Measurements from ENCODE around the gene CRNKL1.

Gene CRNKL1

GRCh38 chr20:20027284-20027683, 25.0 kb downstream of the CRNKL1 start:
- no peak for ATAC-seq
- H3K27ac Mint-ChIP-seq: no peak overlapping the region
- H3K4me1 Mint-ChIP-seq: peaks cover 8% of the 10 kb centered on the region
- H3K36me3 Mint-ChIP-seq: peaks cover 91% of the 10 kb centered on the region
- no peak overlapping the region for H3K4me3 Mint-ChIP-seq
- DNase-seq (ENCODE audit: low spot score in 2 of 2): no peak
- no peaks in the 10 kb centered on the region for H3K9me3 Mint-ChIP-seq

GRCh38 chr20:20024942-20025341, 27.3 kb downstream of the CRNKL1 start:
- ATAC-seq (no peak), DNase-seq (ENCODE audit: low spot score in 2 of 2) (no peak)
- no peak overlapping the region for H3K4me3 Mint-ChIP-seq
- peaks cover 73% of the 10 kb centered on the region for H3K36me3 Mint-ChIP-seq
- peaks cover 30% of the 10 kb centered on the region for H3K4me1 Mint-ChIP-seq
- no peaks in the 10 kb centered on the region for H3K9me3 Mint-ChIP-seq
- peak overlapping the region; percentile 81 for H3K27ac Mint-ChIP-seq

GRCh38 chr20:20023395-20023794, 28.9 kb downstream of the CRNKL1 start:
- no peaks in the 10 kb centered on the region for H3K9me3 Mint-ChIP-seq
- H3K4me1 Mint-ChIP-seq: peaks cover 45% of the 10 kb centered on the region
- peak overlapping the region; percentile 81 for H3K27ac Mint-ChIP-seq
- no peak overlapping the region for H3K4me3 Mint-ChIP-seq
- ATAC-seq: no peak
- peaks cover 70% of the 10 kb centered on the region for H3K36me3 Mint-ChIP-seq
- no peak for DNase-seq (ENCODE audit: low spot score in 2 of 2)

GRCh38 chr20:20022498-20022897, 29.8 kb downstream of the CRNKL1 start:
- ATAC-seq (peak; percentile 75), DNase-seq (ENCODE audit: low spot score in 2 of 2) (no peak)
- Mint-ChIP-seq H3K9me3 (no peaks in the 10 kb centered on the region), H3K4me3 (no peak overlapping the region), H3K4me1 (peaks cover 53% of the 10 kb centered on the region), H3K36me3 (peaks cover 69% of the 10 kb centered on the region), H3K27ac (no peak overlapping the region)

GRCh38 chr20:20021835-20022234, 30.4 kb downstream of the CRNKL1 start:
- no peak overlapping the region for H3K4me3 Mint-ChIP-seq
- no peaks in the 10 kb centered on the region for H3K9me3 Mint-ChIP-seq
- H3K36me3 Mint-ChIP-seq: peaks cover 66% of the 10 kb centered on the region
- DNase-seq (ENCODE audit: low spot score in 2 of 2): no peak
- H3K4me1 Mint-ChIP-seq: peaks cover 57% of the 10 kb centered on the region
- peak overlapping the region; percentile 81 for H3K27ac Mint-ChIP-seq
- no peak for ATAC-seq

- H3K27ac Mint-ChIP-seq: peak overlapping the region; percentile 85
- H3K4me3 Mint-ChIP-seq: peak overlapping the region; percentile 30
- peaks cover 60% of the 10 kb centered on the region for H3K4me1 Mint-ChIP-seq
- ATAC-seq (no peak), DNase-seq (ENCODE audit: low spot score in 2 of 2) (no peak)
- H3K9me3 Mint-ChIP-seq: no peaks in the 10 kb centered on the region
- peaks cover 59% of the 10 kb centered on the region for H3K36me3 Mint-ChIP-seq
These were observed 31.4 kb downstream of the CRNKL1 start for GRCh38 chr20:20020908-20021307.

- peak overlapping the region; percentile 95 for H3K27ac Mint-ChIP-seq
These were observed 33.1 kb downstream of the CRNKL1 start for GRCh38 chr20:20019123-20019522.

GRCh38 chr20:20018366-20018765, 33.9 kb downstream of the CRNKL1 start:
- DNase-seq (ENCODE audit: low spot score in 2 of 2): no peak
- H3K4me1 Mint-ChIP-seq: peaks cover 52% of the 10 kb centered on the region
- no peaks in the 10 kb centered on the region for H3K9me3 Mint-ChIP-seq
- peak overlapping the region; percentile 95 for H3K27ac Mint-ChIP-seq
- no peak for ATAC-seq
- peak overlapping the region; percentile 90 for H3K4me3 Mint-ChIP-seq
- peaks cover 40% of the 10 kb centered on the region for H3K36me3 Mint-ChIP-seq

More at GRCh38 chr20:20019123-20019522, 33.1 kb downstream of the CRNKL1 start:
- DNase-seq (ENCODE audit: low spot score in 2 of 2) (no peak), ATAC-seq (no peak)
- Mint-ChIP-seq H3K4me1 (peaks cover 52% of the 10 kb centered on the region), H3K36me3 (peaks cover 47% of the 10 kb centered on the region), H3K4me3 (peak overlapping the region; percentile 90), H3K9me3 (no peaks in the 10 kb centered on the region)

GRCh38 chr20:20017844-20018185, 34.5 kb downstream of the CRNKL1 start:
- peaks cover 52% of the 10 kb centered on the region for H3K4me1 Mint-ChIP-seq
- peak overlapping the region; percentile 95 for H3K27ac Mint-ChIP-seq
- no peaks in the 10 kb centered on the region for H3K9me3 Mint-ChIP-seq
- H3K36me3 Mint-ChIP-seq: peaks cover 35% of the 10 kb centered on the region
- H3K4me3 Mint-ChIP-seq: peak overlapping the region; percentile 90
- ATAC-seq: peak; percentile 43
- peak in 1 of 2 donors; percentile 55 for DNase-seq (ENCODE audit: low spot score in 2 of 2)

- Mint-ChIP-seq H3K4me1 (peaks cover 52% of the 10 kb centered on the region), H3K9me3 (no peaks in the 10 kb centered on the region), H3K4me3 (peak within 1 kb of the TSS; percentile 90), H3K36me3 (peaks cover 29% of the 10 kb centered on the region), H3K27ac (peak within 1 kb of the TSS; percentile 95)
- DNase-seq (ENCODE audit: low spot score in 2 of 2) (peak; percentile 82 to 92), ATAC-seq (peak; percentile 99)
These were observed 35.0 kb downstream of the CRNKL1 start, which contains the start of gene NAA20 for GRCh38 chr20:20017001-20017843. Gene NAA20 (plus strand): TSS chr20:20017362. CDS start chr20:20017397, 35 bp downstream.

GRCh38 chr20:20014659-20015058, 37.6 kb downstream of the CRNKL1 start:
- ATAC-seq: no peak
- no peak overlapping the region for H3K4me3 Mint-ChIP-seq
- DNase-seq (ENCODE audit: low spot score in 2 of 2): no peak
- H3K27ac Mint-ChIP-seq: no peak overlapping the region
- peaks cover 23% of the 10 kb centered on the region for H3K36me3 Mint-ChIP-seq
- H3K4me1 Mint-ChIP-seq: peaks cover 27% of the 10 kb centered on the region
- H3K9me3 Mint-ChIP-seq: no peaks in the 10 kb centered on the region

- peaks cover 6% of the 10 kb centered on the region for H3K36me3 Mint-ChIP-seq
- no peak overlapping the region for H3K27ac Mint-ChIP-seq
- peaks cover 6% of the 10 kb centered on the region for H3K4me1 Mint-ChIP-seq
- H3K9me3 Mint-ChIP-seq: no peaks in the 10 kb centered on the region
- DNase-seq (ENCODE audit: low spot score in 2 of 2) (no peak), ATAC-seq (no peak)
- no peak overlapping the region for H3K4me3 Mint-ChIP-seq
These were observed 39.7 kb downstream of the CRNKL1 start for GRCh38 chr20:20012541-20012940.

GRCh38 chr20:20010639-20011500, 41.4 kb downstream of the CRNKL1 start:
- DNase-seq (ENCODE audit: low spot score in 2 of 2) (no peak), ATAC-seq (no peak)
- Mint-ChIP-seq H3K4me3 (no peak overlapping the region), H3K36me3 (no peaks in the 10 kb centered on the region), H3K27ac (no peak overlapping the region), H3K9me3 (no peaks in the 10 kb centered on the region), H3K4me1 (no peaks in the 10 kb centered on the region)

GRCh38 chr20:20009784-20010253, 42.4 kb downstream of the CRNKL1 start:
- Mint-ChIP-seq H3K4me1 (no peaks in the 10 kb centered on the region), H3K9me3 (no peaks in the 10 kb centered on the region), H3K27ac (no peak overlapping the region), H3K4me3 (no peak overlapping the region), H3K36me3 (no peaks in the 10 kb centered on the region)
- ATAC-seq (no peak), DNase-seq (ENCODE audit: low spot score in 2 of 2) (no peak)

- H3K9me3 Mint-ChIP-seq: no peaks in the 10 kb centered on the region
- no peak for ATAC-seq
- DNase-seq (ENCODE audit: low spot score in 2 of 2): no peak
- no peak overlapping the region for H3K4me3 Mint-ChIP-seq
- no peak overlapping the region for H3K27ac Mint-ChIP-seq
- peaks cover 16% of the 10 kb centered on the region for H3K4me1 Mint-ChIP-seq
- no peaks in the 10 kb centered on the region for H3K36me3 Mint-ChIP-seq
These were observed 46.9 kb downstream of the CRNKL1 start for GRCh38 chr20:20005342-20005741.
